GM19438 (cell line): ENCODE results near the gene ANXA11.

Experiments
- ATAC-seq: cut with Tn5 transposase; IDR thresholded peaks from one replicate; pipeline ENCODE4 v1.9.1; 2021; ENCODE audit warnings: low read depth; ENCODE audit not compliant: unreplicated experiment

ANXA11 gene

DNA sequence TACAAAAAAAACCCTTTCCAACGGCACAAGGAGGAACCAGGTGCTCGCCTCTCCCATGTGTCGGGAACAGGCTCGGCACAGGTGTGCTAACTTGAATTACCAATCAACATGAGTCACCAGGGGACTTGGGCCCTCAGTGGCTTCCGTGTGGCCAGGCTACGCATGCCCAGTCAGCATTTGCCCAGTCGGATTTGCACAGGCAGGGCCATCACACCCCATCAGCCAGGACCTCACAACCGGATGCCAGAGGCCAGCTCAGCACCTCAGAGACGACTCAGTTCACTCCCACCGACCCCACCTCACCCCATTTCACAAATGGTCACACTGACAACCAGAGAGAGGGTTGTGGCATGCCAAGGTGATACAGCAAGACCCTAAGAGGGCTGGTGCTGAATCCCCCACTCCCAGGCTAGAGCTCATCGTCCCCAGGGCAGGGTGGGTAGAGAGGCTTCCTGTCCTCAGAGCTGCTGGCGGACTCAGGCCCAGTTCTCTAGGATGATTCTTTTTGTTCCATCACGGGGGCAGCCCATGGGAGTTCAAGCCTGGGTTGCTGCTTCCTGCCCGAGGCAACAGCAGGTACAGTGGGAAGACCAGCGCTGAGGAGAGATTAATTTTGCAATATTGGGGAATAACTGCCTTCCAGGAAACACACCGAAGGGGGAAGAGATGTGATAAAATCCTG lies 13.6 kb downstream of the ANXA11 start:
- ATAC-seq, result no peak

DNA sequence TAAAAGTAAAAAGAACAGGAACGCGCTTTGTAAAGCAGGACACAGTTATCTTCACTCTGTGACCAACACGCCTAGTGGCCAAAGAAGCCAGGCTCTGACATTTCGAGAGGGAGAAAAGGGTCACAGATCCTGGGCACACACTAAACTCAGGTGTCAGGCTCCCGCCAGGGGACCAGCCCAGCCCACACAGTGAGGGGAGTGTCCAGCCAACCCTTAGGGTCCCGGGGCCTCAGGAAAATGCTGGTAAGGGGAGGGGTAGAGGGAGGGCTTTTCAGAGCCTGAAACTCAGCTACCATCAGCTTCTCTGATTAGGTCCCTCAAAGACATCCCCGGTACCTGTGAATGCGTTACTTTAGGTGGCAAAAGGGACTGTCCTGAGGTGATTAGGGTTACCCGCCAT lies 16.6 kb downstream of the ANXA11 start:
- ATAC-seq, result no peak

DNA sequence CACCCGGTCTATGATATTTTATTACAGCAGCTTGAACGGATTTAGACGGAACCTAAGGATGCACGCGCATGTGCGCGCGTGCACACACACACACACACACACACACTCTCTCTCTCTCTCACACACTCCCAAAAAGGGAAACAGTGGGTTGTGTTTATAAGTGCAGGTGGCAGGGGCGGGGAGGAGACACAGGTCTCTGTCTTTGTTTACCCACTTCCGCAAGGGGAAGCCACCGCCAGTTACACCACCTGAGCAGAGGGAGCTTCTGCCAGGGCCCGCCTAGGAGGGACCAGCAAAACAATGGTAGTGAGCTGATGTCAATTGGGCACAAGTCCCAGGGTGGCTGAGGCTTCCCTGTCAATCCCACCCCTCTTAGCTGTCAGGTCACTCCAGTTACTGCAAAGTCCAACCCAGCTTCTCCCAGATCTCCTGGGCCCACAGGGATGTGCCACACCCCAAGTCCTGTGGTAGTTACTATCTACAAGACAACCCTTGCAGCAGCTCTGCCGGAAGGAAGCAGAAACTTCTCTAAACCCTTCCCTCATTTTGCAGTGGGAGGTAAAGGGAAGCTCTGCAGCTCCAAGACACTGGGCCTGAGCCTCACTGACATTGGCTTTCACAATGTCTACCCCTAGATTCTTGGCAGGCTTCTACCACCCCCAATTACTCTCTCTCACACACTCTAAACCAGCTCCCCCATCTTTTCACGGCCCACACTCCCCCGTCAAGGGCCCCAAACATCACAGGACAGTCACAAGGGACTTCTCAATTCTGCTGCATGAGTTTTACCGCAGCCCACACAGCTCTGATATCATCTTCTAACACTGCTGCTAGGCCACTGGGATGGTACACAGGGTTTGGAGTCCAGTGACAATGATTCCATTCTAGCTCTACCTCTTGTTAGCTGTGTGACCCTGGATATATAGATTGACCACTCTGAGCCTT lies 17.6 kb downstream of the ANXA11 start:
- peak; percentile 93 for ATAC-seq

DNA sequence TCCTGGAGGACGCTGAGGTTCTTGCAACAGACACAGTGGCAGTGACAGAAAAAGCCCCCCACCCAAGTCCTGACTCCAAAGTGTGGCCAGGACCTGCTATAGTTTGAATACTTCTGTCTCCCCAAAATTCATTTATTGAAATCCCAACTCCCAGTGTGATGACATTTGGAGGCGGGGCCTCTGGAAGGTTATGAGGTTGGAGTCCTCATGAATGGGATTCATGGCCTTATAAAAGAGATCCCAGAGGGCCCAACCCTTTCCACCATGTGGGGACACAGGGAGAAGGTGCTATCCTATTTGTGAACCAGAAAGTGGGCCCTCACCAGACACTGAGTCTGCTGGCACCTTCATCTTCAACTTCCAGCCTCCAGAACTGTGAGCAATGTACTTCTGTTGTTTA lies 18.3 kb downstream of the ANXA11 start:
- ATAC-seq, result no peak

DNA sequence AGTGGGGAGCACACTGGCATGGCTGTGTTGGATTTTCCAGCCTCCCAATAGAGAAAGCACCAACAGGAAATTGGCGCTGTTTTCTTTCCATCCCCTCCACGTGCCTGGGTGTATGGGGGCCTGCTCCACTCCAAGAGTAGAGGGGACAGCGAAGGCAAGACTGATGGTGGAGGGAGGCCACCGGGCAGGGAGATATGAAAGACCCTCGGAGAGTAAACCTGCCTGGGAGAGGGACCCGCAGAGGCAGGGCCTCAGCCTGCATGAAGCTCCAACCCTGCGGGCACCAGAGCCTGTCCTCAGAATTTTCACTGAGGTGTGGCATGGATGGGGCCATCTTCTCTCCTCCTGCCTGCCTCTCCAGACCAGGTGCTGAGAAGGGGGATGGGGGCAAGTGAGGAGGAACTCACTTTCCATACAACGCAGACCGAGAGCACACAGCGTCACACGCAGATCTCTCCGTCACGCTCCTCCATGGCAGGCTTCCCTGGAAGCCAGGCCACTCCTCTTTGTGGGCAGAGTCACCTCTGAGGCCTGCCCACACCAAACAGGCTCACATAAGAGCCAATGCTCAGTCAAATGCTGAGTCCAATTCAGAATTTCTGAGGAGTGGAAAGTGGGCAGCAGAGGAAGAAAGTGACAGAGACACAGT lies 18.8 kb downstream of the ANXA11 start:
- no peak for ATAC-seq

DNA sequence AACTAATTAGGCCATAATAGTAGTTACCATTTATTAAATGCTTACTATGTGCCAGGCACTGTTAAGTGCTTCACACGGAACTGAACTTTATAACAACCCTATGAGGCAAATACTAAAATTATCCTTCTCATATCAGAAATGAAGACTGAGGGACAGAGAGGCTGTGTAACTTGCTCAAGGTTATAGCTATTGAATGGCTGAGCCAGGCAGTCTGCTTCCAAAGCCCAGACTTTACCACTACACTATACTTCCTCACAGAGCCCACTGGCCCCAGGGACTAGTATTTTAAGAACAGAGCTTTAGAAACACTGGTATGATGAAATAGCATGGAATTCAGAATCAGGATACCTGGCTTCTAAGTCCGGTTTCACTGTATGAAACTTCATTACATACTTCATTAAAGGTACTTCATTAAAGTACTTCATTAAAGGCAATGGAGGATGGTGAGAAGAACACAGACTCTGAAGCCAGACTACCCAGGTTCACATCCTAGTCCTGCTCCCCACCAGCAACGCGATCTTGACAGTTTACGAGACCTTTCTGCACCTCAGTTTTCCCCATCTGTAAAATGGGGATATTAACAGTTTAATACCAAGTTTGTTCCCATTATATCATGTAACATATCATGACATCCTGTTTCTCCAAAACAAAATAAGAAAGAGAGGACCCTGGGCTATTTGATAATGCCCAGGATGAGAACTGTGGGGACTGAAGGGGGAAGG lies 19.6 kb downstream of the ANXA11 start:
- ATAC-seq, result no peak

DNA sequence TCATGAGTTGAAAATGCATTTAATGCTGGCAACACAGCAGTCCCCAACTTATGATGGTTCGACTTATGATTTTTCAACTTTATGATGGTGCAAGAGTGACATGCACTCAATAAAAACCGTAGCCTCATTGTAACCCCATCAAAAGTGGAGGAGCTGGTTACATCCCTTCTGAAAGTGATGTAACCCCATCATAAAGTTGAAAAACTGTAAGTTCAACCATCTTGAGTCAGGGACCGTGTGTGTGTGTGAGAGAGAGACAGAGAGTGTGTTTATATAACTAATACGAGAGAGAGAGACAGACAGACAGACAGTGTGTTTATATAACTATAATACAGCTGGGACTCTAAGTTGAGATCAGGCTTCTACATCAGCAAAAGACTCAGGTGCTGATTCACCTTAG lies 21.0 kb downstream of the ANXA11 start:
- no peak for ATAC-seq

DNA sequence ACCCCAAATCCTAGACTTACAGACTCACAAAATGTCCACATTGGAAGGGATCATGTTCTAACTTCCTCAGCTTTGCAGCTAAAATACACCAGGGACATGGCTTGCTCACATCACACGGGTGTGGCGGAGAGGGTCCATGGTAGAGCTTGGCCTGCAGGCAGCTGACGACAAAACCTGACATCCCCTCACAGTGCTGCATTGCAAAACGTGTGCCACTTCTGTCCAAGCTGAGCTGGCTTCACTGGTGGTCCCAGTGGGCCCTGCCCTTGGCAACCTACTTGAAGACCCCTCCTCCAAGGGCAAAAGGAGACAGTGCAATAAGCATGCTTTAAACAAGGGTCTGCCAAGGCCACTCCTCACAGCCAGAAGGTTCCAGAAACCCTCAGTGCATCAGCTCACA lies 21.9 kb downstream of the ANXA11 start:
- ATAC-seq, result no peak

DNA sequence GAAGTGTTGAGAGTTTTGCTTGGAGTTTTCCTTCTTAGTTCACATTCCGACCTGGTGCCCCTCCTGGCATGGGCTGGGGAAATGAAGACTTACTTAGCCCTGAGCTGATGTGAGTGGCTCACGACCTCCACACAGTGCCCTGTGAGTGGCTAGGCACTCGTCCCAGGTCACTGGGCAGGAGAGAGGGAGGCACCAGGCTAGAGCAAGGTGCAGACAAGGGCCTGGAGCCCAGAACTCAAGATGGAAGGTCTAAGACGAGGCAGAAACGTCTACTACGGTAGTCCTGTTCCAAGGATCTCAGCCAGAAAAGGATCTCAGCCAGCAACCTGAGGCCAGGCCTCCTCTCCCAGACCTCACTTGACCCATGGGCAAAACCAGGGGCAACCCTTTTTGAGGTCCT lies 22.4 kb downstream of the ANXA11 start:
- no peak for ATAC-seq

DNA sequence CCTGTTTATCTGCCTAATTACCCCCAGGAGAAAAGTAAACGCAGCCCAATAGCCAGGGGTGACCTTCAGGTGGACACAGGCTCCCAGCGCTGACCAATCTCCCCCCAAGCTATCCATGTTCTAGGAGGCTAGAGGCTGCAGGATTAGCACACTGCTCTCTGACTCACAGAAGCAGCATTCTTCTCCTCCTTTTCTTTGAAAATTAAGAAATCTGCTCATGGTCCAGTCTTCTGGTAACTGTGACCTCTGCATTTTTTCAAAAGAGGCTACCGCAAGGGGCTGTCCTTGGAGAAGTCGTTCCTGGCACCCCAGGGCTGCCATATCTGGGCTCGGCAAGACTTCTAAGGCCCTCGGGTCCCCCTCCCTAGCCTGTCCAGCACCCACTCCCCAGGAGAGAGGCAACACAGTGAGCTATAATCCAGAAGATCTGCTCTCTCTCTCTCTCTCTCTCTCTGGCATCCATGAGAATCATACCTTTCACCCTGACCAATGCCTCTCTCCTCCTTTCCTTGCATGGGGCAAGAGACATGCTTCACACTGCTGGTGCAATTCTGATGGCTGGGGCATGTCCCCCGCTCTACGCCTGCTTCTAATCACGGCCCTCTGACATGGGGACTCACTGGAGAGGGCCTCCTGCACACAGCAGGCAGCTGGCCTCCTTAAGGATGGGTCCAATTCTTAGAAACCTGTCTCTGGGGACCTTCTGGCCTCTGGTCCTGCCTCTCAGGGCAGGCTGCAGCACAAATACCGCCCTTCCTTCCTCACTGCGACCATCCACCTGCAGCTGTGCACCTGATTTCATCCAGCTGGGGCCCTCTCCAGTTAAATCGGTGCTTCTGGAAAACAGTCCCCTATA lies 27.3 kb downstream of the ANXA11 start:
- no peak for ATAC-seq

DNA sequence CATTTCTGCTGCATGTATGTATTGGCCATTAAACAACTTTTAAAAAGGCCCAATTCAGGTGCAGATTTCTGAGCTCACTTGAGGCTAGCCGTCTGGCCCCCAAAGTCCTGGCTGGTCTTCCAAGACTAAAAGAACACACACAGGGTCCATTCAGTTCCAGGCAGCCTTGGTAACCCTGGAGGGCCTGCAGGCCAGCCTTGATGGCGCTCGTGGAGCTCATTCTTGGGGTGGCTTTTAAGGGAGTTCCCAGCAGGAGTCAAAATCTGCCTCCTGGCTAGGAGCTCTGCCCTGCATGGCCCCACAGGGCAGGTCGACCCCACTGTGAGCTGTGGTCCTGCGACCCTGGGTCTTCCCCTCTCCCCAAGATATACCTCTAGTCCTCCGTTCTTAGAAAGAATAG lies 28.8 kb downstream of the ANXA11 start:
- no peak for ATAC-seq

DNA sequence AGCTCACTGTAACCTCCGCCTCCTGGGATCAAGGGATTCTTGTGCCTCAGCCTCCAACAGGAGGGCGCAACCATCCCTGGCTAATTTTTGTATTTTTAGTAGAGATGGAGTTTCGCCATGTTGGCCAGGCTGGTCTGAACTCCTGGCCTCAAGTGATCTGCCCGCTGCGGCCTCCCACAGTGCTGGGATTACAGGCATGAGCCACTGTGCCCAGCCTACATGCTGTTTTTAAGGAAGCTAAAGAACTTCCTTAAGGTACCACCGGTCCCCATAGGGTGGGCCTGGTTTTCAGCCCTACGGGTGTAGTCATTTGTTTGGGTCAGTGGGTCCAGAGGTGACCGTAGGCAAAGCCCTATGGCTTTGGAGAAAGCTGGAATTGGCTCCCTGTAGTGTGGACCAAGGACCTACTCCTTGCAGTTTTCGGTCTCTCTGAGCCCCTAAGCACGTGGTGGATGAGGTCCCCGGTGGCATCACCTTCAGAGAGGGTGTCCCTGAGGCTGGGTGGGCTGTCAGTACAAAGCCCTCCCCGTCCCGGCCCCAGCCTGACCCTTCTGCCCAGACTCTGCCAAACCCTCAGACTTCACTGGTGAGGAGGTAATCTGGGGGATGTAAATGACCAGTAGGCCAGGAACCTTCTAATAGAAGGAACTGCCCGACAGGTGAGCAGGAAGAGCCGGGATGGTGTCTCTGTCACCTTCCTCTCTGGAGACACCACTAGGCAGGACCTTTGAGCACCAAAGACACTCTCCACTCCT lies 30.5 kb downstream of the ANXA11 start:
- no peak for ATAC-seq

DNA sequence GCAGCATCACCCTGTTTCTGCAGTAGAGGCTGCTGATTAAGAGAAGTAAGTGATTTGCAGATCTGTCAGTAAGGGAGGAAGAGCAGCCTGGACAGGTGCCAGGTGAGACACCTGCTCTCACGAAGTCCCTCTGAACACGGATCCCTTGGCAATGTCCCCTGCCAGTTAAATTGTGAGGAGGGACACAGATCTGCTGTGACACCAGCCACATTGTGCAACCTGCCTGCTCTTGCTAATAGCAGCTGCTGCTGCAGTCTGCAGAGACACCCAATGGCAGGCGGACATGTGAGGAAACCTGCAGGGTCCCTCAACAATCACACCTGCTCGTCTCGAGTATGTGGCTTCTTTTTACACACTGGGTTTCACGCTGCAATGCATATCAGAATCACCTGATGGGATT lies 31.9 kb downstream of the ANXA11 start:
- ATAC-seq, result no peak

DNA sequence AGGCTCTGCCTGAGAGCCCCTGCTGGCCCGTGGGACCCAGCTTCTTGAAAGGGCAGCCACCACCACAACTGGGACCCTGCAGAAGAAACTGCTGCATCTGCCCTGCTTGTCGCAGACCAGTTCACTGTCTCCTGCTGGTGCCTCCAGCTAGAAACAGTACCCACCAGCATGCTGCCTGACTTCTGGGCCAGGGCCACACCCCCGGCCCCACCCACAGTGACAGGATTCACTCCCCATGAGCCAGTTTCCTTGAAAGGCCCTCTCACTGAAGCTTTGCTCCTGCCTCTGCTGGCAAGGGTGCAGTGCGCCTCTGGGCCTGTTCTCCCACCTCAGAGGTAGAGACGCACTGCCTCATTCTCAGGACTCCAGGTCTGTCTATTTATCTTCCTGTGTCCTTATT lies 32.4 kb downstream of the ANXA11 start:
- no peak for ATAC-seq

DNA sequence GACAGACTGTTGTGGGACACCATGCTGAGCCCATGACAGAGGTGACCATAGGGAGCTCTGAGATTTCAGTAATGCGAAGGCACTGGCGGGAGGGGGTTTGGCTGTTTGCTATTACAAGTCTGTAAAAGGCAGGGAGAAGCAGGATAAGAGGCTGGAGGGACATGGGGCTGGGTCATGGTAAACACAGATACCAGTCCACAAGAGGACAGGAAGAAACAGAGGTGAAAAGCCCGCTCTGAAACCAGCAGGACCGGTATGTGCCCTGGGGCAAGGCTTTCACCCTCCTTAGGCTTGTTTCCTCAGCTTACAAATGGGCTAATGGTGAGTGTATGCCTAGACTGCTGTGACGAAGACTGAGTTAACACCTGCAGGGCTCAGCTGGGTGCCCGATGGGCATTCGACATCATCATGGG lies 34.1 kb downstream of the ANXA11 start:
- ATAC-seq, result no peak

DNA sequence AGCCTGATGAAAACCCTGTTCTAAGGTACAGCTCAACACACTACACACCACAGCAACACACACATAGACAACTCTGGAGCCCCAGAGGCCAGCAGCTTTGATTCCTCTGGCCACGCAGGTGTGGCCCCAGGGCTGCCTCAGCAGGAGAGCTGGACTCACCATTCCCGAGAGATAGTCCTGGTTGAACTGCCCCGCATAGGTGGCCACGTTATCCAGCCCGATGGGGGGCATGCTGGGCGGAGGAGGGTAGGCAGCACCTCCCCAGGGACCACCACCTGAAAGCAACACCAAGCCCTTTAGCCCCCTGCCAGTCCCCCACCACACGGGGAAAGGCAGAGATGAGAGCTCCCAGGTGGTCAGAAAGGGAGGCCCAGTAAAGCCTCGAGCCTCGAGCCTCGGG lies 34.7 kb downstream of the ANXA11 start:
- ATAC-seq, result no peak

DNA sequence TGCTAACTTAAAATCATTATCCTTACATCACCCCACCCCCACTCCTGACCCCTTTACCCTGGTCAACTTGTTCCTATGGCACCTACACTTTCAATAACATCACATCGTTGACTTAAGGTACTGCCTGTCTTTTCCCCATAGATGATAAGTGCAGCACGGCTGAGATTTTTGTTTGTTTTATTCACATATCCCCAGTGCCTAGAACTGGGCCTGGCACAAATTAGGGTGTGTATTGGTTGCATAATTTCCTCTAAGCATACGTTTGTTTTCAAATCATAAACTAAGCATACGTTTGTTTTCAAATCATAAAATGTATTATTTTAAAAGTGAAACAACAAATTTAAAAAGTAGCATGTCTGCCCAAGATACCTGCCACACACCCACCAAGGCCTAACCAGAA lies 35.3 kb downstream of the ANXA11 start:
- no peak for ATAC-seq

DNA sequence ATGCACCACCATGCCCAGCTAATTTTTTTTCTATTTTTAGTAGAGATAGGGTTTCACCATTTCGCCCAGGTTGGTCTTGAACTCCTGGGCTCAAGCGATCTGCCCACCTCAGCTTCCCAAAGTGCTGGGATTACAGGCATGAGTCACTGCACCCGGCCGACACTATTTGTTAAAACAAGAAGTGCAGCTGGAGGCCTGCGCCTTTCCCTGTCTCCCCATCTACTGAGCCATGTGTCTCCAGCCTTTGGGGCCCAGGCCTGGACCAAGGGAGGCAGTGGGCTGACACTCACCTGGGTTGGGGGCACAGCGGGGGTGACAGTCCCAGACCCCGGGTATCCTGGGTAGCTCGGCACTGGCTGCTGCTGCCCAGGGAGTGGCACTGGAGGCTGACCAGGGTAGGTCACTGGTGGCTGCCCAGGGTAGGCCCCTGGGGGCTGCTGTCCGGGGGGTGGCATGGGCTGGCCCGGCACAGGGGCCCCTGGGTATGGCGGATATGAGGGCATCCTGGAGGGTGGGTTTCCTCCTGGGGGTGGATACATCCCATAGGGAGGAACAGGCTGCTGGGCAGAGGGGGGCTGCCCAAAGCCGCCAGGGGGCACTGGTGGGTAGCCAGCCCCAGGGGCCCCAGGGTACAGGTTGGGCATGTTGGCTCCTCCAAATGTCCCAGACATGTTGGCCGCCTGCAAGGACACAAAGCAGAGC lies 36.5 kb downstream of the ANXA11 start:
- no peak for ATAC-seq

DNA sequence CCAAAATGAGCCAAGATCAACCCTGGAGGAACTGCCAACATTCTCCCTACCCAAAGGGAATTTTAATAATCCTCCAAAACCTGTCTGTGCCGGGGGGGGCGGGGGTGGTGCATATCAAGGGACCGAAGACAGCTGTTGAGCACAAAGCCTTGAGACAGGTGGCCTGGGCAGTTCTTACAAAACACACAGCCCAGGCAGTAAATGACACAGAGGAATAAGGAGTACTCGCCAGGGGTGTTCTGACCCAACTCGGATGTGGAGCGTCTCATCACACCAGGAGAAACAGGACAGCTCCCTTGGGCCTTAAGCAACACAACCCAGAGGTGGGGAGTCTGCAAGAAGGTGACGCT lies 37.2 kb downstream of the ANXA11 start:
- no peak for ATAC-seq
